ENCODE data around the gene SCAMP5. TPM values are rescaled to one million over a fixed set of nuclear protein-coding genes. Genes with fewer than 3 reads are reported as not detected.
A peak's percentile ranks its signal among the peaks of the same experiment; 100 is the strongest.

Gene SCAMP5
- total and polyA plus RNA-seq, 7 experiments from 2014 or later = 0.06 to 9.5 (median 0.51) TPM

GRCh38 chr15:75049392-75049791 lies 54.0 kb downstream of the SCAMP5 start:
- Mint-ChIP-seq H3K27me3 (no peaks in the 10 kb centered on the region), H3K4me1 (peaks cover 0 to 38% (median 0%) of the 10 kb centered on the region in 7 donors), H3K36me3 (peaks cover 0 to 29% (median 8%) of the 10 kb centered on the region in 5 donors), H3K27ac (no peak overlapping the region), H3K4me3 (no peak overlapping the region), H3K9me3 (no peaks in the 10 kb centered on the region)
- DNase-seq (no peak), ATAC-seq (no peak)
- Histone ChIP-seq H3K9me3 (ENCODE audit: control insufficient read depth in 2 of 3, low read length in 3 of 3) (no peaks in the 10 kb centered on the region), H3K27me3 (ENCODE audit: control insufficient read depth in 2 of 2, insufficient read depth in 2 of 2, low read length in 2 of 2) (no peaks in the 10 kb centered on the region), H3K4me3 (ENCODE audit: low read length) (no peak overlapping the region), H3K4me1 (ENCODE audit: control insufficient read depth in 2 of 2, insufficient read depth in 2 of 2, low read length in 2 of 2) (peaks cover 0 to 5% of the 10 kb centered on the region in 2 donors), H3K27ac (ENCODE audit: low read depth, low read length) (no peak overlapping the region), H3K36me3 (ENCODE audit: control insufficient read depth in 2 of 3, insufficient read depth in 3 of 3, low read length in 3 of 3) (peaks cover 0 to 31% (median 0%) of the 10 kb centered on the region in 3 experiments)
- CTCF ChIA-PET = no interaction called here
- intact Hi-C loops (cut with micrococcal nuclease) = no loop called here
- POLR2A ChIA-PET = no interaction called here

GRCh38 chr15:75050283-75050682 lies 54.9 kb downstream of the SCAMP5 start:
- Histone ChIP-seq H3K36me3 (ENCODE audit: control insufficient read depth in 2 of 3, insufficient read depth in 3 of 3, low read length in 3 of 3) (peaks cover 0 to 22% (median 0%) of the 10 kb centered on the region in 3 experiments), H3K27me3 (ENCODE audit: control insufficient read depth in 2 of 2, insufficient read depth in 2 of 2, low read length in 2 of 2) (no peaks in the 10 kb centered on the region), H3K27ac (ENCODE audit: low read depth, low read length) (no peak overlapping the region), H3K4me3 (ENCODE audit: low read length) (no peak overlapping the region), H3K4me1 (ENCODE audit: control insufficient read depth in 2 of 2, insufficient read depth in 2 of 2, low read length in 2 of 2) (peaks cover 0 to 5% of the 10 kb centered on the region in 2 donors), H3K9me3 (ENCODE audit: control insufficient read depth in 2 of 3, low read length in 3 of 3) (no peaks in the 10 kb centered on the region)
- intact Hi-C loops (cut with micrococcal nuclease) = no loop called here
- no peaks in the 10 kb centered on the region for H3K9me3 Mint-ChIP-seq
- H3K36me3 Mint-ChIP-seq = peaks cover 0 to 21% (median 6%) of the 10 kb centered on the region in 5 donors
- peak overlapping the region in 1 of 9 donors; percentile 18 for H3K27ac Mint-ChIP-seq
- no peaks in the 10 kb centered on the region for H3K27me3 Mint-ChIP-seq
- no peak overlapping the region for H3K4me3 Mint-ChIP-seq
- CTCF ChIA-PET = no interaction called here
- DNase-seq (no peak), ATAC-seq (no peak)
- POLR2A ChIA-PET = no interaction called here
- peaks cover 0 to 31% (median 0%) of the 10 kb centered on the region in 7 donors for H3K4me1 Mint-ChIP-seq

GRCh38 chr15:75051191-75051608 lies 55.8 kb downstream of the SCAMP5 start:
- Mint-ChIP-seq H3K36me3 (peaks cover 3 to 23% (median 6%) of the 10 kb centered on the region in 5 donors), H3K9me3 (no peaks in the 10 kb centered on the region), H3K4me1 (peaks cover 0 to 29% (median 0%) of the 10 kb centered on the region in 7 donors), H3K4me3 (no peak overlapping the region), H3K27ac (no peak overlapping the region), H3K27me3 (no peaks in the 10 kb centered on the region)
- Histone ChIP-seq H3K27ac (ENCODE audit: low read depth, low read length) (no peak overlapping the region), H3K27me3 (ENCODE audit: control insufficient read depth in 2 of 2, insufficient read depth in 2 of 2, low read length in 2 of 2) (no peaks in the 10 kb centered on the region), H3K9me3 (ENCODE audit: control insufficient read depth in 2 of 3, low read length in 3 of 3) (no peaks in the 10 kb centered on the region), H3K36me3 (ENCODE audit: control insufficient read depth in 2 of 3, insufficient read depth in 3 of 3, low read length in 3 of 3) (peaks cover 0 to 21% (median 0%) of the 10 kb centered on the region in 3 experiments), H3K4me1 (ENCODE audit: control insufficient read depth in 2 of 2, insufficient read depth in 2 of 2, low read length in 2 of 2) (peaks cover 0 to 5% of the 10 kb centered on the region in 2 donors), H3K4me3 (ENCODE audit: low read length) (no peak overlapping the region)
- ChIA-PET POLR2A (no interaction called here), CTCF (no interaction called here)
- ATAC-seq (no peak), DNase-seq (no peak)
- intact Hi-C loops (cut with micrococcal nuclease) = no loop called here

- Mint-ChIP-seq H3K4me3 (no peak overlapping the region), H3K9me3 (no peaks in the 10 kb centered on the region), H3K27ac (no peak overlapping the region), H3K36me3 (peaks cover 0 to 25% (median 6%) of the 10 kb centered on the region in 5 donors), H3K4me1 (peaks cover 0 to 26% (median 0%) of the 10 kb centered on the region in 7 donors), H3K27me3 (no peaks in the 10 kb centered on the region)
- H3K27ac ChIP-seq (ENCODE audit: low read depth, low read length) = no peak overlapping the region
- no peak overlapping the region for H3K4me3 ChIP-seq (ENCODE audit: low read length)
- H3K4me1 ChIP-seq (ENCODE audit: control insufficient read depth in 2 of 2, insufficient read depth in 2 of 2, low read length in 2 of 2) = peaks cover 0 to 2% of the 10 kb centered on the region in 2 donors
- POLR2A ChIA-PET = no interaction called here
- peaks cover 0 to 20% (median 0%) of the 10 kb centered on the region in 3 experiments for H3K36me3 ChIP-seq (ENCODE audit: control insufficient read depth in 2 of 3, insufficient read depth in 3 of 3, low read length in 3 of 3)
- no peaks in the 10 kb centered on the region for H3K27me3 ChIP-seq (ENCODE audit: control insufficient read depth in 2 of 2, insufficient read depth in 2 of 2, low read length in 2 of 2)
- no peak for DNase-seq
- CTCF ChIA-PET = interaction anchor here (0.6 kb wide), 1 partner anchor 955 kb away, joined by 3 read pairs; no protein-coding TSS in a partner anchor
- intact Hi-C loops (cut with micrococcal nuclease) = no loop called here
- ATAC-seq = no peak
- no peaks in the 10 kb centered on the region for H3K9me3 ChIP-seq (ENCODE audit: control insufficient read depth in 2 of 3, low read length in 3 of 3)
These were observed 56.3 kb downstream of the SCAMP5 start for GRCh38 chr15:75051711-75052110.

- H3K4me3 ChIP-seq (ENCODE audit: low read length) = no peak overlapping the region
- Mint-ChIP-seq H3K27me3 (no peaks in the 10 kb centered on the region), H3K9me3 (no peaks in the 10 kb centered on the region), H3K4me1 (peaks cover 0 to 21% (median 0%) of the 10 kb centered on the region in 7 donors), H3K27ac (no peak overlapping the region), H3K36me3 (peaks cover 0 to 25% (median 6%) of the 10 kb centered on the region in 5 donors), H3K4me3 (no peak overlapping the region)
- ChIA-PET POLR2A (no interaction called here), CTCF (interaction anchor here (0.7 kb wide), 2 partner anchors 169 to 988 kb away, joined by 3 read pairs; no protein-coding TSS in a partner anchor)
- no peaks in the 10 kb centered on the region for H3K27me3 ChIP-seq (ENCODE audit: control insufficient read depth in 2 of 2, insufficient read depth in 2 of 2, low read length in 2 of 2)
- no peak for DNase-seq
- no peak for ATAC-seq
- H3K9me3 ChIP-seq (ENCODE audit: control insufficient read depth in 2 of 3, low read length in 3 of 3) = no peaks in the 10 kb centered on the region
- peaks cover 0 to 6% (median 0%) of the 10 kb centered on the region in 3 experiments for H3K36me3 ChIP-seq (ENCODE audit: control insufficient read depth in 2 of 3, insufficient read depth in 3 of 3, low read length in 3 of 3)
- no peak overlapping the region for H3K27ac ChIP-seq (ENCODE audit: low read depth, low read length)
- H3K4me1 ChIP-seq (ENCODE audit: control insufficient read depth in 2 of 2, insufficient read depth in 2 of 2, low read length in 2 of 2) = no peaks in the 10 kb centered on the region
- intact Hi-C loops (cut with micrococcal nuclease) = no loop called here
These were observed 57.8 kb downstream of the SCAMP5 start for GRCh38 chr15:75052972-75053747.

- H3K4me1 Mint-ChIP-seq = peaks cover 0 to 26% (median 0%) of the 10 kb centered on the region in 7 donors
- Histone ChIP-seq H3K4me1 (ENCODE audit: control insufficient read depth in 2 of 2, insufficient read depth in 2 of 2, low read length in 2 of 2) (no peaks in the 10 kb centered on the region), H3K4me3 (ENCODE audit: low read length) (no peak overlapping the region), H3K9me3 (ENCODE audit: control insufficient read depth in 2 of 3, low read length in 3 of 3) (no peaks in the 10 kb centered on the region), H3K27me3 (ENCODE audit: control insufficient read depth in 2 of 2, insufficient read depth in 2 of 2, low read length in 2 of 2) (no peaks in the 10 kb centered on the region), H3K27ac (ENCODE audit: low read depth, low read length) (no peak overlapping the region), H3K36me3 (ENCODE audit: control insufficient read depth in 2 of 3, insufficient read depth in 3 of 3, low read length in 3 of 3) (peaks cover 0 to under 1% (median 0%) of the 10 kb centered on the region in 3 experiments)
- H3K9me3 Mint-ChIP-seq = no peaks in the 10 kb centered on the region
- peaks cover 0 to 19% (median 3%) of the 10 kb centered on the region in 5 donors for H3K36me3 Mint-ChIP-seq
- ATAC-seq (no peak), DNase-seq (no peak)
- H3K27me3 Mint-ChIP-seq = no peaks in the 10 kb centered on the region
- ChIA-PET CTCF (no interaction called here), POLR2A (no interaction called here)
- intact Hi-C loops (cut with micrococcal nuclease) = no loop called here
- no peak overlapping the region for H3K4me3 Mint-ChIP-seq
- H3K27ac Mint-ChIP-seq = peak overlapping the region in 1 of 9 donors; percentile 38
These were observed 58.4 kb downstream of the SCAMP5 start for GRCh38 chr15:75053748-75054125.

Measured in naive thymus-derived CD4-positive, alpha-beta T cell (primary cell).